Retinal pigment epithelial cell (primary cell): ENCODE data around the gene CRTC1.
A peak's percentile ranks its signal among the peaks of the same experiment; 100 is the strongest.

Experiments used
- DNase-seq: peaks from one replicate; pipeline ENCODE4 v3.0.0-alpha.2; 2010; ENCODE audit warnings: low read depth
- H3K4me3 ChIP-seq: 2 replicates; pipeline ENCODE4 v1.5.1; 2011; ENCODE audit warnings: mild to moderate bottlenecking, low read length, control low read depth, moderate library complexity
- TF ChIP-seq, protein P1 (sequence below): conservative IDR thresholded peaks from 2 replicates; pipeline ENCODE4 v1.5.1; 2011; ENCODE audit warnings: low read depth, low read length, control low read depth, inconsistent platforms

Gene CRTC1

DNA sequence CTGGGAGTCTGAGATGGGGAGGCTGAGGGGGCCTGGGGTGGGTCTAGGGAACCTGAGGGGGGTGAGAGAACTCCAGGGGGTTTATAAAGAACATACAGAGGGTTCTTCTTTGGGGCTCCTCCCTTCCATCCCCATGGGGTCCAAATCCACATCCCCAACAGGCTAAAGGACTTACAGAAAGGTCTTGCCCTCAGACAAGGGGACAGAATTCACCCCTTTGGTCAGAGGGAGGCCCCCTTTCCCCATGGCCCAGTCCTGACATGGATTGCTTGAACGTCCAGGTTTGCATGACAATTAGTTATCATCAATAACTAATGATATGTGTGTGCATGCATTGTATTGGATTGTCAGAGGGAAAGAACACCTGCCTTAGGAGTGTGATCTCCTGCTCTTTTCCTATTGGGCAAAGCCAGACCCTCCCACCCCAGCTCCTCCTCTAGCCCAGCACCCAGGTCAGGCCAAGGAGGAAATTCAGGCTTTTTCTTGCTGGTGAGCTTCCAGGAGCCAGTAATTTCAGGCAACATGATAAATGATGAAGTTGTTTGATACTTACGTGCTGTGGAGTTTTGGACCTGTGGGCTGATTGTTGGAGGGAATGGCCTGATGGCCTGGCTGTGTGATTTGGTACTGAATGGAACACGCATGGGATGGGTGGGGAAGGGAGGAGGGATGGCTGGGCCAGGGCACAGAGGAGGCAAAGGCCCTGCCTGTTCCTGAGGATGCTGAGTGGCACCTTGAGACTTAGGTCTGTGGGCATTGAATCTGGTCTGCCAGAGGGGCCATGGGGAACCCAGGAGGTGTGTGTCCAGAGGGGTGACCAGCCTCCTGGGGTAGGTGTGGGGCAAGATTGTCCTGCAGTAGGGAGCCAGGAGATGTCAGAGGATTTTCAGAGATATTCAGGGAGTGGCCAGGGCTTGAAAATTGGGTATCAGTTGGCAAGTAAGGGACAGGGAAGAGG, 45.5 kb upstream of the CRTC1 start:
- TF ChIP-seq, protein P1, sequence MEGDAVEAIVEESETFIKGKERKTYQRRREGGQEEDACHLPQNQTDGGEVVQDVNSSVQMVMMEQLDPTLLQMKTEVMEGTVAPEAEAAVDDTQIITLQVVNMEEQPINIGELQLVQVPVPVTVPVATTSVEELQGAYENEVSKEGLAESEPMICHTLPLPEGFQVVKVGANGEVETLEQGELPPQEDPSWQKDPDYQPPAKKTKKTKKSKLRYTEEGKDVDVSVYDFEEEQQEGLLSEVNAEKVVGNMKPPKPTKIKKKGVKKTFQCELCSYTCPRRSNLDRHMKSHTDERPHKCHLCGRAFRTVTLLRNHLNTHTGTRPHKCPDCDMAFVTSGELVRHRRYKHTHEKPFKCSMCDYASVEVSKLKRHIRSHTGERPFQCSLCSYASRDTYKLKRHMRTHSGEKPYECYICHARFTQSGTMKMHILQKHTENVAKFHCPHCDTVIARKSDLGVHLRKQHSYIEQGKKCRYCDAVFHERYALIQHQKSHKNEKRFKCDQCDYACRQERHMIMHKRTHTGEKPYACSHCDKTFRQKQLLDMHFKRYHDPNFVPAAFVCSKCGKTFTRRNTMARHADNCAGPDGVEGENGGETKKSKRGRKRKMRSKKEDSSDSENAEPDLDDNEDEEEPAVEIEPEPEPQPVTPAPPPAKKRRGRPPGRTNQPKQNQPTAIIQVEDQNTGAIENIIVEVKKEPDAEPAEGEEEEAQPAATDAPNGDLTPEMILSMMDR = no peak
- DNase-seq = no peak
- H3K4me3 ChIP-seq = peak overlapping the region; percentile 78

DNA sequence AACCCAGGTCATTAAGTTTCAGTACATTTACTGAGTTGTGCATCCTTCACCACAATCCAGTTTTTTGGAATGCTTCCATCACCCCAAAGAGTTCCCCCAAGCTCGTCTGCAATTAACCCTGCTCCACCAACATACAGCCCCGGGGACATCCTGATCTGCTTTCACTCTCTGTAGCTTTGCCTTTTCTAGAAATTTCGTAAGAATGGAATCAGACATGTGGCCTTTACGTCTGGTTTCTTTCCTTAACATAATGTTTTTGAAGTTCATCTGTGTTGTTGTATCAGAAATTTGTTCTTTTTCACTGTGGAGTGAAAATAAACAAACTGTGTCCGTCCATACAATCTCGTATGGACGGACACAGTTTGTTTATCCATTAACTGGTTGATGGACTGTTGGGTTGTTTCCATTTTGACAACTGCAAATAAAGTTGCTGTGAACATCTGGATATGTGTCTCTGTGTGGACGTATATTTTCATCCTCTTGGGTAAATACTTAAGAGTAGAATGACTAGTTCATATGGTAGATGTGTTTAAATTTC, 43.7 kb upstream of the CRTC1 start:
- no peak for DNase-seq
- H3K4me3 ChIP-seq = no peak overlapping the region
- TF ChIP-seq, protein P1 = no peak

DNA sequence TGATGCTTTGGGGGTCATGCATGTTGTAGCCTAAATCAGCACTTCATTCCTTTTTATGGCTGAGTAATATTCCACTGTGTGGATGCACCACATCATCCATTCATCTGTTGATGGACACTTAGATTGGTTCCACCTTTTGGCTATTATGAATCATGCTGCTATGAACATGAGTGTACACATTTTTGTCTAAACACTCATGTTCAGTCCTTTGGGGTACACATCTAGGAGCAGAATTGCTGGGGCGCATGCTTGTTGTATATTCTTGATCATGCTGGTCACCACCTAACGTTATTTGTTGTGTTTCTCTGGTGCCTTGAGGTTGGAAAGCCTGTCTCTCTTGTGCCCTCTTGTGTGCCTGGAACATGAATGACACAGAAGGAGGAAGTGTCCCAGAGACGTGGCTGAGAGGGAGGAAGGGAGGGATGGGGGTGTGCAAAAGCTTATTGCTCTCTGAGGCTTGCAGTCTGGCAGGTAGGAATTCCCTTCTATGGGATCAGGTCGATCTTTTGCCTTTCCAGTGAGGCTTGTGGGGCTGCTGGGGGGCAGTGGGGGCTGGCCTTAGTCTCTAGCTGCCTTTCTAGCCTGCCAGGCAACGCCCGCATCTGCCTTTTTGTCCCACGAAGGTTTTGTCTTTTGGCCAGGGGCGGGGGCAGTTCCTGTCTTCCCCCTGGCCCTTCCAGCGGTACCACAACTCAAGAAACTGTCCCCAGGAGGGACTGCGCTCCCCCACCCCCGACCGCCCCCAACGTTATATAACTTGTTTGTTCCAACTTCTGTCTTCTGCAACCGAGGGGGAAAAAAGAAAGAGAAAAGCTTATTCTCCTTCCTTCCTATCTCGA, 39.1 kb upstream of the CRTC1 start:
- no peak overlapping the region for H3K4me3 ChIP-seq
- no peak for DNase-seq
- TF ChIP-seq, protein P1 = no peak

DNA sequence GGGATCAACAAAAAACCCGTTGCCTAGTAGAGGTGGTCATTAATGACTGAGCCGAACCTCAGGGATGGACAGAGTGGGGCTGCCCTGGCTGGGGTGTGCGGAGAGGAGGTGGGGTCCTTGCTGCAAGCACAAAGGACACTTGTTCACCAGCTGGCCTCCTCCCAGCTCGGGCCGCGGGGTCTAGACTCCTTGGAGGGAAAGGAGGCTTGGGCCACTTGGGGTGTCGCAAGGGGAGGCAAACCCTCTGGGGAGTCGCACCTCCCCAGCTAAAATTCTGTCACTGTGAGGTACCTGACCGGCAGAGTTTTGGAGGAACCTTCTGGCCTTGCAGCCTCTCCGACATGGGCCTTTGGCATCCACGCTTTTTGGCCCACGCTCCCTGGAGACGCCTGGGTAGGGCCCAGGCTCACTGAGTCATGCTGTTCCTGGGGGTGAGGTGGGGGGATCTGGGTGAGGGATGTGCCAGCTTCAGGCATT, 38.4 kb upstream of the CRTC1 start:
- TF ChIP-seq, protein P1 = no peak
- H3K4me3 ChIP-seq = no peak overlapping the region
- DNase-seq = no peak

DNA sequence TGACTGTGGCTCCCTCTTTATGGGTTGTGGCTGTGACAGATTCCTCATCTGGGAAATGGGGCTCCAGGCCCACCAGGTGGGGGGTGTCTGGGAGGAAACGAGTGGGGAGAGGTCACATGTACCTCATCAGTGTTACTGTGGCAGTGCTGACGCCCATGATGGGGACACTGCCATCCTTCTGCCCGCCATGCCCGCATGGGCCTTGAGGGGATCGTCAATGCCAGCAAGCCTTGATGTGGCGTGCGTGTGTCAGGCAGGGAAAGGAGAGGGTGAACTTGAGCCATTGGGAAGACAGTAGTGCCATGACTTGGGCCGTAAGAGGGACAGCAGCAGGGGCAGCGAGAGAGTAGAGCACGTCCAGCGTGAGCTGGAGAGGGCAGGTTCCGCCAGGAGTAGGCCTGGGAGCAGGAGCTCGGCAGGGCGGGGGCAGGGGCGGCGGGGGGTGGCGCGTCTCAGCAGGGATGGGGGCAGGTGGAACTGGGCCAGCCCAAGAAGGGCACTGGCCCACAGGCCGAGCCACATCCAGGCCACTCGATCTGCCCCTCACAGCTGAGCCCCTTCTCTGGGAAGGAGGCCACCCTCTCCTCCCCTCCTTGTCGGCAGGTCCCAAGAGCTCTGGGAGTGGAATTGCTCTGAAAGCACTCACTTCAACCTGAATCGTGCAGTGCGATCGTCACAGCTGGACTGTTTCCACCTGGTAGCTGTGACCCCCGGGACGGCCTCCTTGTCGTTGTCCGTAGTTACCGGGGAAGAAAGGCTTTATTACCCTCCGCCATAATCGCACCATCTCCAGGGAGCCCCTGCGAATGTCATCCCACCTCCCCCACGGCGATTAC, 36.7 kb upstream of the CRTC1 start:
- no peak for DNase-seq
- no peak overlapping the region for H3K4me3 ChIP-seq
- TF ChIP-seq, protein P1 = no peak

DNA sequence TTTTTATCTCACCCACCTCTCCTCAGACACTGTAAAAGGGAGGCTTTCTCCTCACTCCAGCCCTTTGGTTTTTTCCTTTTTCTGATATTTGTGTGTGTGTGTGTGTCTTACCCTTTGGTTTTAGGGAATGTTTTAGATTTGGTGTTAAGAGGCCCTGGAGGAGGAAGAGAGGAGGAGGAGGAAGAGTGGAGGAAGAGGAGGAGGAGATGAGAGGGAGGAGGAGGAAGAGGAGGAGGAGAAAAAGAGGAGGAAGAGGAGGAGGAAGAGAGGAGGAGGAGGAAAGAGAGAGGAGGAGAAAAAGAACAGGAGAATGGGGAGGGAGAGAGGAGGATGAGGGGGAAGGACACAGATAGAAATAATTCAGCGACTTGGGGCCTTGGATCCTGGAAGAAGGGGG, 36.1 kb upstream of the CRTC1 start:
- no peak overlapping the region for H3K4me3 ChIP-seq
- no peak for DNase-seq
- TF ChIP-seq, protein P1 = no peak
